B cell (primary cell): ENCODE measurements around the gene RABL6. TPM values are rescaled to one million over a fixed set of nuclear protein-coding genes. Genes with fewer than 3 reads are reported as not detected.
"Not testable (repeated sequence)": the region's sequence is repeated elsewhere in the genome, so short reads cannot be mapped to it uniquely, and the experiment has no call there.

Experiments
- ATAC-seq: fragments of 200-7000 bp; cut with Tn5 transposase; one replicate; pipeline ENCODE4 v1.10.0; 2021; ENCODE audit warnings: low read depth, mild to moderate bottlenecking, moderate number of reproducible peaks, moderate library complexity
- CTCF ChIA-PET: fragments of 350-600 bp; sonication (Branson Sonifier 250); formaldehyde crosslinking; loops from one replicate; lab custom pipeline; 2021; ENCODE audit warnings: antibody characterized with exemption, inconsistent platforms; lab: Charles Lee
- POLR2A ChIA-PET: fragments of 350-600 bp; sonication (Branson Sonifier 250); formaldehyde crosslinking; loops from one replicate; lab custom pipeline; 2021; ENCODE audit warnings: antibody characterized with exemption; lab: Charles Lee
- DNase-seq: peaks from one replicate; pipeline ENCODE4 v3.0.0; 2013
- H2AFZ ChIP-seq: 2 replicates; pipeline ENCODE4 v1.6.1; 2012; ENCODE audit warnings: mild to moderate bottlenecking, low read depth, low read length; ENCODE audit not compliant: insufficient read depth, poor library complexity, severe bottlenecking
- H3K27ac ChIP-seq, 2 donors: 1 replicate in 1 of 2; 2 replicates in 1 of 2; pipeline ENCODE4 v1.5.1; 2012 to 2013; ENCODE audit warnings: low read length in 2 of 2, mild to moderate bottlenecking in 2 of 2, moderate library complexity in 1 of 2
- H3K27me3 ChIP-seq, 4 experiments: fragments of 200-600 bp in 1 of 4; sonication (generic) in 1 of 4; replicated peaks in 1 of 4; 1 replicate in 2 of 4; 2 replicates in 2 of 4; pipeline versions ENCODE4 v1.6.1 to v1.7.0; 2013 to 2016; ENCODE audit warnings: low read length in 3 of 4, mild to moderate bottlenecking in 2 of 4, mixed read lengths in 1 of 4, moderate library complexity in 1 of 4; ENCODE audit not compliant: insufficient read depth in 4 of 4, control insufficient read depth in 3 of 4; ENCODE audit errors: control extremely low read depth in 1 of 4
- H3K36me3 ChIP-seq, 2 experiments: replicated peaks in 1 of 2; 1 replicate in 1 of 2; 2 replicates in 1 of 2; pipeline versions ENCODE4 v1.6.1 to v1.7.1; 2013; ENCODE audit warnings: low read length in 1 of 2; ENCODE audit not compliant: insufficient read depth in 2 of 2, control insufficient read depth in 1 of 2; ENCODE audit errors: control extremely low read depth in 1 of 2, extremely low read depth in 1 of 2
- H3K4me1 ChIP-seq, 2 donors: fragments of 200-600 bp in 1 of 2; sonication (generic) in 1 of 2; 1 replicate in 1 of 2; 2 replicates in 1 of 2; pipeline versions ENCODE4 v1.5.1 to v1.6.1; 2013 to 2017; ENCODE audit warnings: low read length in 2 of 2; ENCODE audit not compliant: control insufficient read depth in 2 of 2, insufficient read depth in 2 of 2
- H3K4me2 ChIP-seq: replicated peaks from 2 replicates; pipeline ENCODE3; 2012; ENCODE audit warnings: mild to moderate bottlenecking, low read depth, low read length; ENCODE audit not compliant: poor library complexity, severe bottlenecking
- H3K4me3 ChIP-seq, 5 experiments: fragments of 200-600 bp in 1 of 5; sonication (generic) in 1 of 5; 1 replicate in 3 of 5; 2 replicates in 2 of 5; pipeline versions ENCODE4 v1.5.1 to v1.7.0; 2011 to 2016; ENCODE audit warnings: low read length in 4 of 5, mild to moderate bottlenecking in 4 of 5, low read depth in 2 of 5, control low read depth in 1 of 5, moderate library complexity in 1 of 5; ENCODE audit not compliant: insufficient read depth in 1 of 5; ENCODE audit errors: control extremely low read depth in 1 of 5, extremely low read depth in 1 of 5
- H3K79me2 ChIP-seq: fragments of 200-600 bp; sonication (generic); one replicate; pipeline ENCODE4 v1.6.0; 2016; ENCODE audit warnings: low read length; ENCODE audit not compliant: control insufficient read depth, insufficient read depth
- H3K9ac ChIP-seq: fragments of 200-600 bp; sonication (generic); 2 replicates; pipeline ENCODE4 v1.6.1; 2017; ENCODE audit warnings: mild to moderate bottlenecking, low read length, moderate library complexity
- H3K9me3 ChIP-seq, 3 donors: one replicate each; pipeline versions ENCODE4 v1.6.1 to v1.7.1; 2013; ENCODE audit warnings: low read length in 2 of 3; ENCODE audit not compliant: control insufficient read depth in 2 of 3, insufficient read depth in 1 of 3; ENCODE audit errors: control extremely low read depth in 1 of 3
- H4K20me1 ChIP-seq: 2 replicates; pipeline ENCODE4 v1.6.0; 2012; ENCODE audit warnings: mild to moderate bottlenecking, low read length; ENCODE audit not compliant: insufficient read depth, control insufficient read depth, poor library complexity, severe bottlenecking
- H3K27ac Mint-ChIP-seq: one replicate; pipeline ENCODE4 v1.8.0; 2021; ENCODE audit warnings: mixed read lengths
- H3K27me3 Mint-ChIP-seq: one replicate; pipeline ENCODE4 v1.8.0; 2021; ENCODE audit warnings: mixed read lengths
- H3K4me1 Mint-ChIP-seq: one replicate; pipeline ENCODE4 v1.8.0; 2021; ENCODE audit warnings: mixed read lengths
- H3K4me3 Mint-ChIP-seq: one replicate; pipeline ENCODE4 v1.8.0; 2021; ENCODE audit warnings: mixed read lengths
- H3K9me3 Mint-ChIP-seq: one replicate; pipeline ENCODE4 v1.8.0; 2022; ENCODE audit warnings: mixed read lengths; ENCODE audit not compliant: insufficient read depth
- CTCF ChIP-seq: fragments of 200-600 bp; IDR thresholded peaks from one replicate; pipeline ENCODE4 v1.8.0; 2022; ENCODE audit warnings: antibody characterized with exemption, mild to moderate bottlenecking
- EZH2 ChIP-seq: IDR thresholded peaks from 2 replicates; pipeline ENCODE4 v1.6.1; 2012; ENCODE audit warnings: borderline replicate concordance, low read depth, mild to moderate bottlenecking, moderate library complexity, low read length; ENCODE audit not compliant: insufficient read depth, poor library complexity, severe bottlenecking
- WGBS: methylation state at CpG from one replicate; pipeline ENCODE4 v1.1.5; 2013; ENCODE audit warnings: missing lambda C conversion rate; ENCODE audit not compliant: insufficient coverage; 5-methylcytosine and 5-hydroxymethylcytosine counted together
- intact Hi-C: fragments of 100-400 bp; cut with micrococcal nuclease; formaldehyde crosslinking; loops from one replicate; pipeline ENCODE4 v1.10.0; 2022
- polyA plus RNA-seq: library from polyadenylated mRNA; depleted of rRNA; stranded (reverse); fragments of >200 nt; gene quantifications from 2 replicates; pipeline ENCODE4 v1.2.3, GENCODE V29; 2012
- total RNA-seq, 2 donors: library from RNA; stranded (reverse); fragments of 120-200 nt in 1 of 2; gene quantifications; 1 replicate in 1 of 2; 2 replicates in 1 of 2; pipeline versions ENCODE4 v1.2.3 to v1.2.4, GENCODE V29; 2013 to 2022

RABL6 gene
- total and polyA plus RNA-seq, 2 donors (not counting 1 experiment from before 2014, with no cell fraction given): 33.6 to 70.5 TPM

GRCh38 chr9:136785565-136786355 lies 22.0 kb upstream of the RABL6 start:
- H2AFZ ChIP-seq, POLR2A ChIA-PET, H3K4me3 ChIP-seq, ATAC-seq, H3K9me3 ChIP-seq, DNase-seq, H3K4me3 Mint-ChIP-seq, H3K4me2 ChIP-seq, intact Hi-C loops, H3K27me3 ChIP-seq, H3K9ac ChIP-seq, H3K36me3 ChIP-seq, H3K9me3 Mint-ChIP-seq, H3K27ac ChIP-seq, H4K20me1 ChIP-seq, H3K27me3 Mint-ChIP-seq, H3K27ac Mint-ChIP-seq, H3K79me2 ChIP-seq: not testable (repeated sequence)
- H3K4me1 Mint-ChIP-seq: peaks cover 13% of the 10 kb centered on the region
- WGBS: 79% methylated on average over 20 of the region's 23 CpGs
- peaks cover 8 to 11% of the 10 kb centered on the region in 2 donors for H3K4me1 ChIP-seq
- CTCF ChIA-PET: interaction anchor here (1.2 to 10.5 kb wide), 13 partner anchors 11 to 281 kb away, joined by 3 to 106 read pairs (median 5); partner anchors contain the start of genes AJM1, FUT7 and RABL6

GRCh38 chr9:136786451-136786850 lies 21.3 kb upstream of the RABL6 start:
- WGBS: 85% methylated on average over 3 of the region's 10 CpGs
- ChIA-PET POLR2A (no interaction called here), CTCF (interaction anchor here (0.8 to 10.5 kb wide), 16 partner anchors 8 to 441 kb away, joined by 3 to 106 read pairs (median 4); partner anchors contain the start of genes AJM1, FUT7, RABL6 and RNF224)
- H3K9me3 ChIP-seq: no peaks in the 10 kb centered on the region
- H3K4me2 ChIP-seq: no peak overlapping the region
- no peaks in the 10 kb centered on the region for H4K20me1 ChIP-seq
- H3K4me1 Mint-ChIP-seq: peaks cover 19% of the 10 kb centered on the region
- intact Hi-C loops: no loop called here
- peaks cover 8 to 14% of the 10 kb centered on the region in 2 donors for H3K4me1 ChIP-seq
- no peak for DNase-seq
- H3K27me3 Mint-ChIP-seq: no peaks in the 10 kb centered on the region
- H3K27ac Mint-ChIP-seq: no peak overlapping the region
- no peak overlapping the region for H3K4me3 ChIP-seq
- H3K9me3 Mint-ChIP-seq: no peaks in the 10 kb centered on the region
- H3K36me3 ChIP-seq: no peaks in the 10 kb centered on the region
- no peak for TF ChIP-seq EZH2
- no peak for TF ChIP-seq CTCF
- no peak for ATAC-seq
- no peak overlapping the region for H3K27ac ChIP-seq
- no peak overlapping the region for H3K4me3 Mint-ChIP-seq
- H2AFZ ChIP-seq: no peak overlapping the region
- no peaks in the 10 kb centered on the region for H3K27me3 ChIP-seq
- no peaks in the 10 kb centered on the region for H3K79me2 ChIP-seq
- H3K9ac ChIP-seq: no peak overlapping the region

- H3K27me3 Mint-ChIP-seq: not testable (repeated sequence)
These were observed 20.8 kb upstream of the RABL6 start for GRCh38 chr9:136786983-136787382.

More at GRCh38 chr9:136786983-136787382, 20.8 kb upstream of the RABL6 start:
- H3K27me3 ChIP-seq, H3K27ac Mint-ChIP-seq, H3K79me2 ChIP-seq, H3K9ac ChIP-seq, H2AFZ ChIP-seq, H3K36me3 ChIP-seq, ATAC-seq, H3K27ac ChIP-seq, H3K9me3 Mint-ChIP-seq, H3K9me3 ChIP-seq, POLR2A ChIA-PET, H3K4me3 Mint-ChIP-seq, H4K20me1 ChIP-seq, DNase-seq, H3K4me3 ChIP-seq, H3K4me2 ChIP-seq: not testable (repeated sequence)
- CTCF ChIA-PET: interaction anchor here (0.8 to 10.5 kb wide), 19 partner anchors 9 to 495 kb away, joined by 3 to 106 read pairs (median 4); partner anchors contain the start of genes AJM1, FUT7, NPDC1 and RNF224
- WGBS: 36% methylated on average over 2 of the region's 4 CpGs
- intact Hi-C loops: loop anchor here (1.0 kb wide), 3 partner anchors 55 to 248 kb away; partner anchors contain the start of gene AJM1
- H3K4me1 Mint-ChIP-seq: peaks cover 22% of the 10 kb centered on the region
- H3K4me1 ChIP-seq: peaks cover 12 to 20% of the 10 kb centered on the region in 2 donors
